GM12891 (cell line): Measurements from ENCODE around the gene DLX4.

Experiments
- DNase-seq: peaks from one replicate; pipeline ENCODE4 v3.0.0; 2011; ENCODE audit warnings: low spot score; ENCODE audit not compliant: insufficient read length
- FAIRE-seq: peaks from 2 replicates; lab custom pipeline; 2011; peaks lifted over from hg19 to GRCh38; lab: Jason Lieb, UNC
- PAX5 ChIP-seq: IDR thresholded peaks from 2 replicates; pipeline ENCODE4 v1.6.1; 2011; ENCODE audit warnings: low read length, moderate library complexity, mild to moderate bottlenecking; ENCODE audit not compliant: insufficient read depth, severe bottlenecking
- POLR2A ChIP-seq: IDR thresholded peaks from 2 replicates; pipeline ENCODE4 v1.6.1; 2011; ENCODE audit warnings: low read depth, low read length, control low read depth
- POLR2AphosphoS5 ChIP-seq: IDR thresholded peaks from 2 replicates; pipeline ENCODE4 v1.6.1; 2011; ENCODE audit warnings: low read depth, low read length, control low read depth
- POU2F2 ChIP-seq: IDR thresholded peaks from 2 replicates; pipeline ENCODE4 v1.6.1; 2011; ENCODE audit warnings: low read depth, mild to moderate bottlenecking, control low read depth, low read length, moderate library complexity
- SPI1 ChIP-seq: IDR thresholded peaks from 2 replicates; pipeline ENCODE4 v1.6.1; 2011; ENCODE audit warnings: low read depth, low read length, control low read depth
- TAF1 ChIP-seq: IDR thresholded peaks from 2 replicates; pipeline ENCODE4 v1.6.1; 2011; ENCODE audit warnings: low read depth, low read length, control low read depth

Gene DLX4

GRCh38 chr17:49987681-49988441 lies 18.9 kb downstream of the DLX4 start:
- FAIRE-seq (no peak), DNase-seq (peak; percentile 5)
- TF ChIP-seq POLR2A (no peak), SPI1 (no peak), PAX5 (no peak), TAF1 (no peak), POU2F2 (no peak), POLR2AphosphoS5 (no peak)

GRCh38 chr17:49989518-49989880 lies 20.5 kb downstream of the DLX4 start:
- TF ChIP-seq PAX5 = no peak
- no peak for TF ChIP-seq POLR2A
- no peak for TF ChIP-seq TAF1
- TF ChIP-seq POU2F2 = no peak
- TF ChIP-seq POLR2AphosphoS5 = no peak
- no peak for TF ChIP-seq SPI1
- FAIRE-seq = no peak
- DNase-seq = peak; percentile 1

- FAIRE-seq (no peak), DNase-seq (peak; percentile 2)
- TF ChIP-seq TAF1 = no peak
- no peak for TF ChIP-seq PAX5
- TF ChIP-seq SPI1 = no peak
- no peak for TF ChIP-seq POLR2A
- no peak for TF ChIP-seq POLR2AphosphoS5
- TF ChIP-seq POU2F2 = no peak
Observed at GRCh38 chr17:49990331-49990730, 21.3 kb downstream of the DLX4 start.

- DNase-seq (no peak), FAIRE-seq (no peak)
- no peak for TF ChIP-seq POLR2A
- TF ChIP-seq POU2F2 = no peak
- no peak for TF ChIP-seq SPI1
- TF ChIP-seq TAF1 = no peak
- no peak for TF ChIP-seq PAX5
- TF ChIP-seq POLR2AphosphoS5 = no peak
Observed at GRCh38 chr17:49990921-49991320, 21.9 kb downstream of the DLX4 start.

GRCh38 chr17:49991409-49991808 lies 22.4 kb downstream of the DLX4 start:
- no peak for TF ChIP-seq POU2F2
- no peak for TF ChIP-seq TAF1
- TF ChIP-seq SPI1 = no peak
- TF ChIP-seq PAX5 = no peak
- no peak for TF ChIP-seq POLR2A
- TF ChIP-seq POLR2AphosphoS5 = no peak
- DNase-seq (no peak), FAIRE-seq (no peak)

GRCh38 chr17:49992191-49992932 lies 23.4 kb downstream of the DLX4 start:
- DNase-seq (no peak), FAIRE-seq (no peak)
- TF ChIP-seq TAF1 (no peak), POLR2A (no peak), PAX5 (no peak), SPI1 (no peak), POU2F2 (no peak), POLR2AphosphoS5 (no peak)

GRCh38 chr17:49992933-49993422 lies 24.0 kb downstream of the DLX4 start:
- FAIRE-seq = no peak
- DNase-seq = no peak

GRCh38 chr17:49993423-49994060 lies 24.6 kb downstream of the DLX4 start:
- no peak for TF ChIP-seq TAF1
- TF ChIP-seq POU2F2 = no peak
- no peak for TF ChIP-seq POLR2AphosphoS5
- TF ChIP-seq PAX5 = no peak
- TF ChIP-seq POLR2A = no peak
- TF ChIP-seq SPI1 = no peak
- FAIRE-seq (no peak), DNase-seq (no peak)

More at GRCh38 chr17:49992933-49993422, 24.0 kb downstream of the DLX4 start:
- TF ChIP-seq TAF1 (no peak), PAX5 (no peak), POU2F2 (no peak), SPI1 (no peak), POLR2A (no peak), POLR2AphosphoS5 (no peak)
